Skin epidermis (tissue), 12 donors: ENCODE data around the gene KLHL35.

ENCODE experiments used
- H3K27ac ChIP-seq, 21 experiments: fragments of 200-600 bp; sonication (generic) in 11 of 21; one replicate each; pipeline ENCODE4 v1.5.0; 2020; ENCODE audit warnings: mild to moderate bottlenecking in 3 of 21, inconsistent platforms in 2 of 21, moderate library complexity in 2 of 21
- H3K4me3 ChIP-seq, 7 experiments: fragments of 200-600 bp; sonication (generic) in 2 of 7; one replicate each; pipeline ENCODE4 v1.5.0; 2020; ENCODE audit warnings: inconsistent platforms in 2 of 7, mild to moderate bottlenecking in 2 of 7, moderate library complexity in 1 of 7

The KLHL35 gene

GRCh38 chr11:75375626-75376025 lies 57.4 kb downstream of the KLHL35 start:
- no peak overlapping the region for H3K27ac ChIP-seq
- no peak overlapping the region for H3K4me3 ChIP-seq

- Histone ChIP-seq H3K27ac (no peak overlapping the region), H3K4me3 (no peak overlapping the region)
Measured at GRCh38 chr11:75374646-75375045, 58.4 kb downstream of the KLHL35 start.

GRCh38 chr11:75373201-75373600 lies 59.8 kb downstream of the KLHL35 start:
- Histone ChIP-seq H3K27ac (peak overlapping the region in 2 of 21 experiments; percentile 9 to 50), H3K4me3 (no peak overlapping the region)
